GM12872 (cell line): Measurements from ENCODE around the gene GAB2.

Experiments
- TF ChIP-seq, protein P1 (sequence below): IDR thresholded peaks from 3 replicates; pipeline ENCODE4 v1.5.1; 2011; ENCODE audit warnings: low read depth, mild to moderate bottlenecking, low read length, moderate library complexity; ENCODE audit not compliant: insufficient read depth

The GAB2 gene

DNA sequence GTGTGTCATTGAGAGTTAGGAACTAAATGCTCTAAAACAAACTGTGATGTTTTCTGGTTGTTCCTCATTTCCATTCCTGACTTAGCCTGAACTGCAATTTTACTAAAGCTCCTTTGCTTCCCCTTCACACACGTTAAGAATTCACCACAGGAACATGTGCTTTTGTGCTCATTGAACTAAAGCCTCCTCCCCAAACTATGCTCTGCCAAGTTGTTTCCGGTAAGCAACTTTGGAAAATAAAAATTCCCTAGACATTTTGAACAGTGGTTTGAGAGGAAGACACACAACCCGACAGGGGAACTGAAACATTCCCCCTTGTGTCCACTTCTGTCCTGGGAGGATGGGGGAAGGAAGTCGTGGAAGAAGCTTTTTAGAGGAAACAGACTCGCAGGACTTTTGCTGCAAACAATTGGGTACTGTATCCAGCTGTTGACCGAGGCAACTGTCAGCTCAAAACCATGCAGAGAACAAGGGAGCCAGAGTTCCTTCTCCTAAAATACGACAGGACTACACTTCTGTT, 66.9 kb downstream of the GAB2 start:
- TF ChIP-seq, protein P1, sequence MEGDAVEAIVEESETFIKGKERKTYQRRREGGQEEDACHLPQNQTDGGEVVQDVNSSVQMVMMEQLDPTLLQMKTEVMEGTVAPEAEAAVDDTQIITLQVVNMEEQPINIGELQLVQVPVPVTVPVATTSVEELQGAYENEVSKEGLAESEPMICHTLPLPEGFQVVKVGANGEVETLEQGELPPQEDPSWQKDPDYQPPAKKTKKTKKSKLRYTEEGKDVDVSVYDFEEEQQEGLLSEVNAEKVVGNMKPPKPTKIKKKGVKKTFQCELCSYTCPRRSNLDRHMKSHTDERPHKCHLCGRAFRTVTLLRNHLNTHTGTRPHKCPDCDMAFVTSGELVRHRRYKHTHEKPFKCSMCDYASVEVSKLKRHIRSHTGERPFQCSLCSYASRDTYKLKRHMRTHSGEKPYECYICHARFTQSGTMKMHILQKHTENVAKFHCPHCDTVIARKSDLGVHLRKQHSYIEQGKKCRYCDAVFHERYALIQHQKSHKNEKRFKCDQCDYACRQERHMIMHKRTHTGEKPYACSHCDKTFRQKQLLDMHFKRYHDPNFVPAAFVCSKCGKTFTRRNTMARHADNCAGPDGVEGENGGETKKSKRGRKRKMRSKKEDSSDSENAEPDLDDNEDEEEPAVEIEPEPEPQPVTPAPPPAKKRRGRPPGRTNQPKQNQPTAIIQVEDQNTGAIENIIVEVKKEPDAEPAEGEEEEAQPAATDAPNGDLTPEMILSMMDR, result no peak

DNA sequence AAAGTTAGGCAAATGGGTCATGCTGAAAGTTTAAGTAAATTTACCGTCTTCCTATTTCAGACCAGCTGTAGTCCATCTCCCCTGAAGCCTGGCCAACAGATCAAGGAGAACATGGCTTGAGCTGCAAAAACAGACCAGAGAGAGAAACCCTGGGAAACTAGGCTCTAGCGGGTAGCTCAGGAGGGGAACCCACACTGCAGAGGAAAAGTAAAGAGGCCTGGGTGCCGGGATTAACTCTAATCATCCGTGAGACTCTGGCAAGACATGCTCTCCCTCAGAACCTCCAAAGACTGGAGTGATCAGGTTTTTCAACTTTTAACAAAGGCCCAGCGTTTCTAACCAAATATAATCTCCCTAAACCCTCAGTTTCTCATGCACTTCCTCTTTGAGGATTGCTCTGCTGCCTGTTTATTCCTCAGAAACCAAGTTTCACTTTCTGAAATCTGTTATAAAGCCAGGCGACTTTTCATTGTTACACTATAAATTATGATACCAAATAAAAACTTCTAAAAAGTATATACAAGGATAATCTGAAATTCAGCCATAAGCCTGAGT, 67.5 kb downstream of the GAB2 start:
- TF ChIP-seq, protein P1, result no peak

DNA sequence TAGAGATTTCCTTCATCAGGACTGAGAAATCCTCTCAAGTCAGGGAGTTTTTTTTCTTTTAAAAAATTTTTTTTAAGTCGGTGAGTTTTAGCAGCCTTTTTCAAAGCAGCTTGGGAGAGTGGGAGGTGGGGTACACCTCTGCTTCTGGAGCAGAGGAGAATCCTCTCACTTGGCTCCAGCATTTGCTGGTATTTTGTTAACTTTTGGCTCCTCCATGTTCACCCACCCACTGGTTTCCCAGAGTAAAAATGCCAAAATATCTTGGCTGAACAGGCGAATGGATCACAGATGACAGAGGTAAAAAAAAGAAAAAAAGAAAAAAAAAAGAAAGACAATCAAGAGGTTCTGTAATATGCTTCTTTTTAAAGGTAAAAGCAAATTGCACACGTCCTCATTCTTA, 68.0 kb downstream of the GAB2 start:
- TF ChIP-seq, protein P1, result no peak

DNA sequence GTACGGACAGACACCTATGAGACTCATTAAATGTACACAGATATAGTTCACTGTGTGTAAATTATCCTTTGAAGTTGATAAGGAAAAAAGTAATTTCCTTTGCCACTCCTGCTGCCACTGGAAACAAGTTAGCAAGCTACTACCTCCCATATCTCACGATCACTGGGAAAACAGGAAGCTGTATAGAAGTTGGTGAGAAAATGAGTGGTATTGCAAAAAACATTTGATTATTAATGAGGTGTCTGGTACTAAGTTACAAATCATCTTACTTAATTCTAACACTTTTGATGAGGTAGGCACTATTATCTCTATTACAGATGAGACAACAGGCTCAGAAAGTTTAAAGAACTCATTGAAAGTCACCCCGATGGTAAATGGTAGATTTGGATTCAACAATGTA, 68.5 kb downstream of the GAB2 start:
- TF ChIP-seq, protein P1, result no peak

DNA sequence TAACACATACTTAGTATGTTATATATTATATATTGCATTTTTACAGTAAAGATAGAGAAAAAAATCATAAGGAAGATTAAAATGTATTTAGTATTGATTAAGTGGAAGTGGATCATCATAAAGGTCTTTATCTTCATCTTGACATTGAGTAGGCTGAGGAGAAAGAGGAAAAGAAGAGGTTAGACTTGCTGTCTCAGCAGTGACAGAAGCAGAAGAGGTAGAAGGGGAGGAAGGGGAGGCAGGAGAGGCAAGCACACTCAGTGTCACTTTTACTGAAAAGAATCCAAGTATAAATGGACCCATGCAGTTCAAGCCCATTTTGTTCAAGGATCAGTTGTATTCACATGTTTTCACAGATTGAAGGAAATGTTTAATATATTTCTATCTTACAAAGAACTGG, 69.7 kb downstream of the GAB2 start:
- TF ChIP-seq, protein P1, result no peak

DNA sequence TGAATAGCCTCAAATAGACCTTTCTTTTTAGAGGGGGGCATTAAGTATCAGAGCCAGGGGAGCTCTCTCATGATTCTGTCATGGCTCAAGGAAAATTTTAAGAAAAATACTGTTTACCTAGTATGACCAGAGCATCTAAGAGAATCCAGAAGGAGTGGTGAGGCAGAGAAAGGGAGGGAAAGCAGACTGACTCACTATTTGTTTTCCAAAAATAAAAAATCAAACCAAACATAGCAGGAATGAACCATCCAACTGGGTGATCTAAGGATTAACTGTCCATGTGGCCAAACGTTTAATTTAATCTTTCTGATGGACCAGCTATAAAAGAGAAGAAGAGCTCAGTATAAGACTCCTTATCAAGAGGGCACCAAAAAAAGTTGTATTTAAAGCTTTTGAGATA, 70.8 kb downstream of the GAB2 start:
- TF ChIP-seq, protein P1, result no peak

DNA sequence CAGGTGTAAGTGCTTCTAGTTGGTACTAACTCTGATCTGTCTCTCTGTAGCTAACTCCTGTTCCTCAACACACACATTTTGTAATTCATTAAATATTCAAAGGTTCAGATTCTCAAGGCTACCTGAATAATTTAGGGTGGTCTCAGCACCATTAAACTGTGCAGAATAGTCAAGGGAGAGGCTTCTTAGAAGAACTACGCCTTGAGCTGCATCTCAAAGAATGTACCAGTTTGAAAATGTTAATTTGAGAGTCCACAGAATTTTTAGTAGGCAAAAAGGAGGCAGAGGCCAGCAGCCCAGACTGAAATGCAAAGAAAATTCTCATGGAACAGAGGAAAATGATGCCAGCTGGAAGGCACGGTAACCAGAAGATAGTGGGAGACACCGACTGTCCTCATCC, 72.2 kb downstream of the GAB2 start:
- TF ChIP-seq, protein P1, result no peak
